HEK293 (cell line): ENCODE measurements around the gene ZNF48.

Experiments
- CTCF ChIA-PET: fragments of 350-600 bp; formaldehyde crosslinking; extraction: SDS; loops from one replicate; lab custom pipeline; 2021; ENCODE audit warnings: antibody characterized with exemption; lab: Yijun Ruan, JAX
- POLR2A ChIA-PET: fragments of 300-600 bp; formaldehyde crosslinking; extraction: SDS; loops from one replicate; lab custom pipeline; 2020; ENCODE audit warnings: antibody characterized with exemption, inconsistent platforms; lab: Yijun Ruan, JAX
- H3K27ac ChIP-seq: fragments of 200-500 bp; sonication (Bioruptor generic); 2 replicates; pipeline ENCODE4 v1.5.1; 2014; ENCODE audit warnings: low read depth, low read length, control low read depth, inconsistent platforms; ENCODE audit errors: extremely low read depth
- H3K36me3 ChIP-seq, 2 experiments: fragments of 200-500 bp in 1 of 2; sonication (Bioruptor generic) in 1 of 2; 1 replicate in 1 of 2; 2 replicates in 1 of 2; pipeline ENCODE4 v1.5.1; 2014 to 2017; ENCODE audit warnings: inconsistent platforms in 2 of 2, low read length in 2 of 2; ENCODE audit not compliant: control insufficient read depth in 2 of 2, insufficient read depth in 1 of 2
- H3K4me1 ChIP-seq: fragments of 200-500 bp; sonication (Bioruptor generic); 2 replicates; pipeline ENCODE4 v1.5.1; 2014; ENCODE audit warnings: mild to moderate bottlenecking, low read length, inconsistent platforms; ENCODE audit not compliant: control insufficient read depth, insufficient read depth
- H3K4me3 ChIP-seq: 2 replicates; pipeline ENCODE4 v1.5.1; 2011; ENCODE audit warnings: low read depth, mild to moderate bottlenecking, control low read depth, low read length, moderate library complexity
- H3K9me3 ChIP-seq: fragments of 200-500 bp; sonication (Bioruptor generic); 2 replicates; pipeline ENCODE4 v1.5.1; 2014; ENCODE audit warnings: low read depth, low read length, inconsistent platforms; ENCODE audit not compliant: control insufficient read depth, insufficient read depth
- BCL11B ChIP-seq: fragments of 450-650 bp; formaldehyde crosslinking; IDR thresholded peaks from 2 replicates; pipeline ENCODE4 v1.5.1; 2016; ENCODE audit warnings: low read depth, missing biosample characterization, missing genetic modification characterization
- CTCF ChIP-seq: fragments of 450-650 bp; formaldehyde crosslinking; IDR thresholded peaks from 2 replicates; pipeline ENCODE4 v1.5.1; 2016; ENCODE audit warnings: missing biosample characterization, missing genetic modification characterization
- HIC1 ChIP-seq: fragments of 450-650 bp; formaldehyde crosslinking; IDR thresholded peaks from 2 replicates; pipeline ENCODE4 v1.5.1; 2016; ENCODE audit warnings: missing biosample characterization, missing genetic modification characterization
- KLF1 ChIP-seq: fragments of 450-650 bp; formaldehyde crosslinking; IDR thresholded peaks from 2 replicates; pipeline ENCODE4 v1.5.1; 2016; ENCODE audit warnings: missing biosample characterization, missing genetic modification characterization
- PATZ1 ChIP-seq: fragments of 450-650 bp; formaldehyde crosslinking; IDR thresholded peaks from 2 replicates; pipeline ENCODE4 v1.5.1; 2016; ENCODE audit warnings: missing biosample characterization, missing genetic modification characterization
- SCRT2 ChIP-seq: fragments of 450-650 bp; formaldehyde crosslinking; IDR thresholded peaks from 2 replicates; pipeline ENCODE4 v1.5.1; 2016; ENCODE audit warnings: missing biosample characterization, missing genetic modification characterization
- ZBTB10 ChIP-seq: fragments of 450-650 bp; formaldehyde crosslinking; IDR thresholded peaks from 2 replicates; pipeline ENCODE4 v1.5.1; 2016; ENCODE audit warnings: missing biosample characterization, missing genetic modification characterization
- ZBTB17 ChIP-seq: fragments of 450-650 bp; formaldehyde crosslinking; IDR thresholded peaks from 2 replicates; pipeline ENCODE4 v1.5.1; 2016; ENCODE audit warnings: missing biosample characterization, missing genetic modification characterization
- ZFHX2 ChIP-seq: fragments of 450-650 bp; formaldehyde crosslinking; conservative IDR thresholded peaks from 2 replicates; pipeline ENCODE4 v1.5.1; 2016; ENCODE audit warnings: missing biosample characterization, missing genetic modification characterization
- ZFP41 ChIP-seq: fragments of 450-650 bp; formaldehyde crosslinking; IDR thresholded peaks from 2 replicates; pipeline ENCODE4 v1.5.1; 2016; ENCODE audit warnings: missing biosample characterization, missing genetic modification characterization, borderline replicate concordance
- ZFP69B ChIP-seq: fragments of 450-650 bp; formaldehyde crosslinking; IDR thresholded peaks from 2 replicates; pipeline ENCODE4 v1.5.1; 2016; ENCODE audit warnings: missing biosample characterization, missing genetic modification characterization
- ZNF112 ChIP-seq: fragments of 450-650 bp; formaldehyde crosslinking; IDR thresholded peaks from 2 replicates; pipeline ENCODE4 v1.5.0; 2017; ENCODE audit warnings: missing biosample characterization, missing genetic modification characterization
- ZNF114 ChIP-seq: fragments of 450-650 bp; formaldehyde crosslinking; IDR thresholded peaks from 2 replicates; pipeline ENCODE4 v1.5.0; 2017; ENCODE audit warnings: missing biosample characterization, missing genetic modification characterization
- ZNF341 ChIP-seq: fragments of 450-650 bp; formaldehyde crosslinking; IDR thresholded peaks from 2 replicates; pipeline ENCODE4; 2016; ENCODE audit warnings: low read depth, missing biosample characterization, missing genetic modification characterization
- ZNF398 ChIP-seq: fragments of 450-650 bp; formaldehyde crosslinking; IDR thresholded peaks from 2 replicates; pipeline ENCODE4 v1.5.1; 2017; ENCODE audit warnings: missing biosample characterization, missing genetic modification characterization
- ZNF654 ChIP-seq: fragments of 450-650 bp; formaldehyde crosslinking; IDR thresholded peaks from 2 replicates; pipeline ENCODE4 v1.5.1; 2016; ENCODE audit warnings: low read depth, missing biosample characterization, missing genetic modification characterization
- ZNF664 ChIP-seq: fragments of 450-650 bp; formaldehyde crosslinking; IDR thresholded peaks from 2 replicates; pipeline ENCODE4 v1.5.1; 2016; ENCODE audit warnings: missing biosample characterization, missing genetic modification characterization
- ZNF792 ChIP-seq: fragments of 450-650 bp; formaldehyde crosslinking; IDR thresholded peaks from 2 replicates; pipeline ENCODE4 v1.5.1; 2016; ENCODE audit warnings: missing biosample characterization, missing genetic modification characterization
- ZSCAN30 ChIP-seq: fragments of 450-650 bp; IDR thresholded peaks from 2 replicates; pipeline ENCODE4 v1.5.1; 2018; ENCODE audit warnings: missing biosample characterization, mild to moderate bottlenecking, missing genetic modification characterization, moderate library complexity

The ZNF48 gene

GRCh38 chr16:30356401-30357084 is 38.7 kb upstream of the ZNF48 start:
- Histone ChIP-seq H3K4me1 (no peaks in the 10 kb centered on the region), H3K9me3 (no peaks in the 10 kb centered on the region), H3K4me3 (no peak overlapping the region)
- CTCF ChIA-PET = interaction anchor here (0.5 to 1.1 kb wide), 5 partner anchors 16 to 304 kb away, joined by 3 to 5 read pairs (median 3); no protein-coding TSS in a partner anchor
- TF ChIP-seq PATZ1 (tag by site-specific recombination) (peak; percentile 18; the same call in 1 of the 2 replicates), ZNF398 (tag by site-specific recombination) (peak; percentile 75), ZFHX2 (tag by site-specific recombination) (peak; percentile 16; the same call in 1 of the 2 replicates), ZFP69B (tag by site-specific recombination) (no peak), ZBTB17 (tag by site-specific recombination) (peak; percentile 84), ZSCAN30 (tag by site-specific recombination) (peak; percentile 19; the same call in 1 of the 2 replicates), HIC1 (tag by site-specific recombination) (peak; percentile 54; the same call in 1 of the 2 replicates), SCRT2 (tag by site-specific recombination) (peak; percentile 56; the same call in 1 of the 2 replicates), ZNF341 (tag by site-specific recombination) (peak; percentile 44; the same call in 1 of the 2 replicates), BCL11B (tag by site-specific recombination) (no peak), ZBTB10 (no peak)
- TF ChIP-seq, all 188 proteins: peak for 8
- H3K27ac ChIP-seq = peak overlapping the region; percentile 72
- POLR2A ChIA-PET = interaction anchor here (0.7 to 4.5 kb wide), 7 partner anchors 9 to 291 kb away, joined by 3 to 60 read pairs (median 3); partner anchors contain the start of genes ALDOA, TBC1D10B, ZNF48 and ZNF771
- H3K36me3 ChIP-seq = peaks cover 6 to 78% of the 10 kb centered on the region in 2 experiments; a peak in 2 of 3 replicates

GRCh38 chr16:30357085-30357714 is 38.0 kb upstream of the ZNF48 start:
- H3K4me3 ChIP-seq = no peak overlapping the region
- ChIA-PET CTCF (interaction anchor here (0.5 to 1.3 kb wide), 5 partner anchors 52 to 305 kb away, joined by 3 to 6 read pairs (median 3); no protein-coding TSS in a partner anchor), POLR2A (interaction anchor here (0.7 to 4.5 kb wide), 6 partner anchors 10 to 292 kb away, joined by 3 to 60 read pairs (median 3); partner anchors contain the start of genes ALDOA, TBC1D10B, ZNF48 and ZNF771)
- H3K9me3 ChIP-seq = no peaks in the 10 kb centered on the region
- peaks cover 6 to 72% of the 10 kb centered on the region in 2 experiments; a peak in 2 of 3 replicates for H3K36me3 ChIP-seq
- no peaks in the 10 kb centered on the region for H3K4me1 ChIP-seq
- H3K27ac ChIP-seq = no peak overlapping the region
- no peak for TF ChIP-seq ZFP41 (tag by site-specific recombination)
- TF ChIP-seq ZNF112 = no peak
- no peak for TF ChIP-seq ZNF664 (tag by site-specific recombination)
- TF ChIP-seq ZNF792 (tag by site-specific recombination) = no peak
- TF ChIP-seq ZSCAN30 (tag by site-specific recombination) = no peak
- TF ChIP-seq ZNF114 = no peak
- peak; percentile 51; the same call in 1 of the 2 replicates for TF ChIP-seq CTCF (tag by site-specific recombination)
- TF ChIP-seq KLF1 (tag by site-specific recombination) = no peak
- peak; percentile 16 for TF ChIP-seq ZNF654 (tag by site-specific recombination)
- no peak for TF ChIP-seq ZNF341 (tag by site-specific recombination)
